ENCODE measurements around the gene DSCAML1.

GRCh38 chr11:117717485-117718314 lies 79.3 kb downstream of the DSCAML1 start:
- no peak for TF ChIP-seq CTCF (conservative IDR thresholded peaks at IDR 0.05; ENCODE audit: low read depth, low read length)
- TF ChIP-seq EZH2phosphoT487 (IDR thresholded peaks at IDR 0.05; ENCODE audit: borderline replicate concordance, low read length) = no peak
- no peak for TF ChIP-seq EZH2 (IDR thresholded peaks at IDR 0.05; ENCODE audit: low read length, unreplicated experiment)
